ENCODE measurements around the gene TUBB3.

Gene TUBB3

GRCh38 chr16:89919535-89920406 lies 3.4 kb upstream of the TUBB3 start:
- Histone ChIP-seq H3K27ac (ENCODE audit: low read length) (no peak overlapping the region), H3K9ac (ENCODE audit: low read length in 2 of 2) (no peak overlapping the region)

DNA sequence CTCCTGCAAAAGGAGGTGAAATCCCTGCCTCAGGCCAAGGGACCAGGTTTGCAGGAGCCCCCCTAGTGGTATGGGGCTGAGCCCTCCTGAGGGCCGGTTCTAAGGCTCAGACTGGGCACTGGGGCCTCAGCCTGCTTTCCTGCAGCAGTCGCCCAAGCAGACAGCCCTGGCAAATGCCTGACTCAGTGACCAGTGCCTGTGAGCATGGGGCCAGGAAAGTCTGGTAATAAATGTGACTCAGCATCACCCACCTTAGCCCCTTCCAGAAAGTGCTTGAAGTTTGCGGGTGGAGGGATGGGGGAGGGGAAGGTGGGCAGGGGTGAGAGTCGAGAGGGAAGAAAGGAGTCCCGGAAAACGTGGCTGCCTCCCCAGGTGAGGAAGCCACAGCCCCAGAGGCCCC lies 2.4 kb upstream of the TUBB3 start:
- Histone ChIP-seq H3K36me3 (ENCODE audit: control insufficient read depth in 2 of 2, insufficient read depth in 2 of 2, low read length in 2 of 2) (no peaks in the 10 kb centered on the region), H3K4me1 (ENCODE audit: control insufficient read depth, insufficient read depth, low read length) (peaks cover 49% of the 10 kb centered on the region), H3K9ac (ENCODE audit: low read length in 2 of 2) (no peak overlapping the region), H3K4me3 (ENCODE audit: low read length in 2 of 2) (no peak overlapping the region), H3K27me3 (ENCODE audit: control insufficient read depth in 1 of 2, insufficient read depth in 2 of 2, low read length in 2 of 2) (peaks cover 18 to 58% of the 10 kb centered on the region in 2 donors), H3K9me3 (ENCODE audit: control insufficient read depth in 2 of 2, low read length in 2 of 2) (no peaks in the 10 kb centered on the region), H3K27ac (ENCODE audit: low read length) (no peak overlapping the region)

More at GRCh38 chr16:89919535-89920406, 3.4 kb upstream of the TUBB3 start:
- H3K27me3 ChIP-seq (ENCODE audit: control insufficient read depth in 1 of 2, insufficient read depth in 2 of 2, low read length in 2 of 2) = peaks cover 14 to 50% of the 10 kb centered on the region in 2 donors
- peaks cover 46% of the 10 kb centered on the region for H3K4me1 ChIP-seq (ENCODE audit: control insufficient read depth, insufficient read depth, low read length)
- H3K4me3 ChIP-seq (ENCODE audit: low read length in 2 of 2) = no peak overlapping the region
- no peaks in the 10 kb centered on the region for H3K36me3 ChIP-seq (ENCODE audit: control insufficient read depth in 2 of 2, insufficient read depth in 2 of 2, low read length in 2 of 2)
- H3K9me3 ChIP-seq (ENCODE audit: control insufficient read depth in 2 of 2, low read length in 2 of 2) = no peaks in the 10 kb centered on the region

GRCh38 chr16:89921131-89921701 lies 1.9 kb upstream of the TUBB3 start:
- H3K36me3 ChIP-seq (ENCODE audit: control insufficient read depth in 2 of 2, insufficient read depth in 2 of 2, low read length in 2 of 2) = no peaks in the 10 kb centered on the region
- peaks cover 53% of the 10 kb centered on the region for H3K4me1 ChIP-seq (ENCODE audit: control insufficient read depth, insufficient read depth, low read length)
- peaks cover 18 to 63% of the 10 kb centered on the region in 2 donors for H3K27me3 ChIP-seq (ENCODE audit: control insufficient read depth in 1 of 2, insufficient read depth in 2 of 2, low read length in 2 of 2)
- H3K27ac ChIP-seq (ENCODE audit: low read length) = no peak overlapping the region
- H3K9ac ChIP-seq (ENCODE audit: low read length in 2 of 2) = no peak overlapping the region
- no peak overlapping the region for H3K4me3 ChIP-seq (ENCODE audit: low read length in 2 of 2)
- no peaks in the 10 kb centered on the region for H3K9me3 ChIP-seq (ENCODE audit: control insufficient read depth in 2 of 2, low read length in 2 of 2)

DNA sequence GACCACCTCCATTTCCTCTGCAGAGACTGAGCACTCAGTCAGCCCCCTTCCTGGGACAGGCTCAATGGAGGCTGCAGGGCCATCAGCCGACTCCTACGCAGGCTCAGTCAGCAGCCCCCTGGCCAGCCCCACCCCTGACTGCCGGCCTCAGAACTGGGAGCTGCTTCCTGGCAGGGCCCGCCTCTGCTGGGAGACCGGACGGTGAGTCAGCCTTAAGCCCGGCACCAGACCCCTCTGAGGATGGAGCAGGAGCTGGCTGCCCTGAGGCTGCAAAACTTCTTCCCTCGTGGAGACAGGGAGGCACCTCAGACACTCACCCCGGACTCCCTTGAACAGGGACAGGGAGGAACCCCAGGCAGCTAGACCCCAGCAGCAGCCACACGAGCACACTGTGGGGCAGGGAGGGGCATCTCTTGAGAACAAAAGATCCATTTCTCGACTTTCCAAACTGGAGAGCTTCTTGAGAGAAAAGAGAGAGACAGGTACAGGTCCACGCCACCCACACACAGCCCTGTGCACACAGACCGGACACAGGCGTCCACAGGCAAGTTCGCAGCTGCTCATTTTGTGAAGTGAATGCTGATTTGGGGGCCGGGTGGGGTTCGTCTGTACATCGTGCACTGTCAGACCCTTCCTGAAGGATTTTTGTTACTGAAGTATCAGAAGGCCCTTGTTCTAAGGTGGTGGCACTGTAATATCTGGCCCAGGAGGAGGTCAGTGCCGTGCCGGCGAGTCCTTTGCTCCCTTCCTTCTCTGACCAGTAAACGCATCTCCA lies 1.3 kb upstream of the TUBB3 start:
- peaks cover 56% of the 10 kb centered on the region for H3K4me1 ChIP-seq (ENCODE audit: control insufficient read depth, insufficient read depth, low read length)
- peak overlapping the region; percentile 31 for H3K27ac ChIP-seq (ENCODE audit: low read length)
- no peaks in the 10 kb centered on the region for H3K36me3 ChIP-seq (ENCODE audit: control insufficient read depth in 2 of 2, insufficient read depth in 2 of 2, low read length in 2 of 2)
- peak overlapping the region; percentile 67 to 76 for H3K4me3 ChIP-seq (ENCODE audit: low read length in 2 of 2)
- H3K9ac ChIP-seq (ENCODE audit: low read length in 2 of 2) = peak overlapping the region in 1 of 2 donors; percentile 62
- H3K27me3 ChIP-seq (ENCODE audit: control insufficient read depth in 1 of 2, insufficient read depth in 2 of 2, low read length in 2 of 2) = peaks cover 18 to 63% of the 10 kb centered on the region in 2 donors
- H3K9me3 ChIP-seq (ENCODE audit: control insufficient read depth in 2 of 2, low read length in 2 of 2) = no peaks in the 10 kb centered on the region

GRCh38 chr16:89922477-89922883 lies 662 bp upstream of the TUBB3 start:
- H3K9ac ChIP-seq (ENCODE audit: low read length in 2 of 2) = peak overlapping the region in 1 of 2 donors; percentile 69

DNA sequence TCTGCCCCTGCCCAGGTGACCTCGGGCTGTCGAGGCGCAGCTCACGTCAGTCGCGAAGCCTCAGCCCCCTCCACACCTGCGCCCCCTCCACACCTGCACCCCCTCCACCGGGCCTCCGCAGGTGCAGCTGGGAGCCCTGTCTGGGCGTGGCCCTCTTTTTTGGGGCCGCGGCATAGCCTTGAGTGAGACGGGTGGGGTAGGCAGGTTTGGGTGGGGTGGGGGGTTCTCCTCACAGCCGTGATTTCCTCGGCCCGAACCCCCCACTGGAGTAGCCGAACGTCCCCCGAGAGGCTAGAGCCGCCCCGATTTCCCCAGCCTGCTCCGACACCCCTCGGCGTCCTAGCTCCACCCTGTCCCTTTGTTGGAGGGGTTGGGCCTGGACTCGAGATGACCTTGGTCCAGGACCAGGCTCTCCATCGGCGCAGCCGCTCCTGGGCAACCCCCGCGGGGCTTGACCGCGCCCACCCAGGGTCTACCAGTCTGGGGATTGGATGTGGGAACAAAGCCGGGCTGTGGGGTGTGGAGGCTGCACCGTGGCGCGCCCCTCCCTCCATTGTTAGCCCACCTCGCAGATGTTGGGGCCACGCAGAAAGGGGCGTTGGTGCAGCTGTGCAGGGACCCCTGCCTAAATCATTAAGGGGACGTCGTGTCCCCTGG lies 626 bp downstream of the TUBB3 start:
- Histone ChIP-seq H3K4me1 (ENCODE audit: control insufficient read depth, insufficient read depth, low read length) (peaks cover 43% of the 10 kb centered on the region), H3K4me3 (ENCODE audit: low read length in 2 of 2) (peak overlapping the region in 1 of 2 donors; percentile 76), H3K27ac (ENCODE audit: low read length) (no peak overlapping the region), H3K9ac (ENCODE audit: low read length in 2 of 2) (no peak overlapping the region), H3K9me3 (ENCODE audit: control insufficient read depth in 2 of 2, low read length in 2 of 2) (no peaks in the 10 kb centered on the region), H3K36me3 (ENCODE audit: control insufficient read depth in 2 of 2, insufficient read depth in 2 of 2, low read length in 2 of 2) (no peaks in the 10 kb centered on the region), H3K27me3 (ENCODE audit: control insufficient read depth in 1 of 2, insufficient read depth in 2 of 2, low read length in 2 of 2) (peaks cover 20 to 57% of the 10 kb centered on the region in 2 donors)

More at GRCh38 chr16:89922477-89922883, 662 bp upstream of the TUBB3 start:
- Histone ChIP-seq H3K4me3 (ENCODE audit: low read length in 2 of 2) (peak overlapping the region; percentile 67 to 76), H3K36me3 (ENCODE audit: control insufficient read depth in 2 of 2, insufficient read depth in 2 of 2, low read length in 2 of 2) (no peaks in the 10 kb centered on the region), H3K27ac (ENCODE audit: low read length) (peak overlapping the region; percentile 53), H3K27me3 (ENCODE audit: control insufficient read depth in 1 of 2, insufficient read depth in 2 of 2, low read length in 2 of 2) (peaks cover 18 to 63% of the 10 kb centered on the region in 2 donors), H3K9me3 (ENCODE audit: control insufficient read depth in 2 of 2, low read length in 2 of 2) (no peaks in the 10 kb centered on the region), H3K4me1 (ENCODE audit: control insufficient read depth, insufficient read depth, low read length) (peaks cover 56% of the 10 kb centered on the region)

- Histone ChIP-seq H3K27ac (ENCODE audit: low read length) (no peak overlapping the region), H3K9ac (ENCODE audit: low read length in 2 of 2) (no peak overlapping the region), H3K36me3 (ENCODE audit: control insufficient read depth in 2 of 2, insufficient read depth in 2 of 2, low read length in 2 of 2) (no peaks in the 10 kb centered on the region), H3K9me3 (ENCODE audit: control insufficient read depth in 2 of 2, low read length in 2 of 2) (no peaks in the 10 kb centered on the region), H3K4me3 (ENCODE audit: low read length in 2 of 2) (no peak overlapping the region), H3K4me1 (ENCODE audit: control insufficient read depth, insufficient read depth, low read length) (peaks cover 37% of the 10 kb centered on the region), H3K27me3 (ENCODE audit: control insufficient read depth in 1 of 2, insufficient read depth in 2 of 2, low read length in 2 of 2) (peaks cover 16 to 53% of the 10 kb centered on the region in 2 donors)
Measured at GRCh38 chr16:89924297-89924924, 1.3 kb downstream of the TUBB3 start.

- no peak overlapping the region for H3K27ac ChIP-seq (ENCODE audit: low read length)
- H3K9ac ChIP-seq (ENCODE audit: low read length in 2 of 2) = no peak overlapping the region
- peaks cover 16 to 48% of the 10 kb centered on the region in 2 donors for H3K27me3 ChIP-seq (ENCODE audit: control insufficient read depth in 1 of 2, insufficient read depth in 2 of 2, low read length in 2 of 2)
- no peak overlapping the region for H3K4me3 ChIP-seq (ENCODE audit: low read length in 2 of 2)
- H3K36me3 ChIP-seq (ENCODE audit: control insufficient read depth in 2 of 2, insufficient read depth in 2 of 2, low read length in 2 of 2) = no peaks in the 10 kb centered on the region
- no peaks in the 10 kb centered on the region for H3K9me3 ChIP-seq (ENCODE audit: control insufficient read depth in 2 of 2, low read length in 2 of 2)
- peaks cover 34% of the 10 kb centered on the region for H3K4me1 ChIP-seq (ENCODE audit: control insufficient read depth, insufficient read depth, low read length)
Measured at GRCh38 chr16:89924925-89925307, 1.8 kb downstream of the TUBB3 start.

DNA sequence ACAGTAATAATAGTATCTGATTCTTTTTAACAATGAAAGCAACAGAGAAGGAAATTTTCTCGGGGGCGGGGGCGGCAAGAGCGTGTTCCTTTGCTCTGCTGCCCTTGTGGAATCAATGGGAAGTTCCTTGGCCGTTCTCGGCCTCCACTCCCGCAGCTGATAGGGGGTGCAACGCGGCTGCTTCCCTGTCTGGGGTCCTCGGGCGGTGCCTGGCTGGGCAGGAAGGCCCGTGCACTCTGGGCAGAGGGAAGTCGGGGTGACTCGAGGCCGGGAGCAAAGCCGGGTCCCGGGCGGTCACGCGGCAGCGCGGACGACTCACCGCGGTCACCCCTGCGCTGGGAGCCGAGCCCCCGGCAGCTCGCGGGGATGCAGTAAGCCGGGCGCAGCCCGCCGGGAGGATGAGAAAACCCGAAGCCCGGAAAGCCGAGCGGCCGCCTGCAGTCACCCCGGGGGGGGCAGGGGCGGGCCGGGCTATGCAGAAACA lies 2.5 kb downstream of the TUBB3 start:
- Histone ChIP-seq H3K9me3 (ENCODE audit: control insufficient read depth in 2 of 2, low read length in 2 of 2) (no peaks in the 10 kb centered on the region), H3K4me3 (ENCODE audit: low read length in 2 of 2) (peak overlapping the region in 1 of 2 donors; percentile 61), H3K9ac (ENCODE audit: low read length in 2 of 2) (no peak overlapping the region), H3K27ac (ENCODE audit: low read length) (no peak overlapping the region), H3K27me3 (ENCODE audit: control insufficient read depth in 1 of 2, insufficient read depth in 2 of 2, low read length in 2 of 2) (peaks cover 16 to 41% of the 10 kb centered on the region in 2 donors), H3K36me3 (ENCODE audit: control insufficient read depth in 2 of 2, insufficient read depth in 2 of 2, low read length in 2 of 2) (no peaks in the 10 kb centered on the region), H3K4me1 (ENCODE audit: control insufficient read depth, insufficient read depth, low read length) (peaks cover 34% of the 10 kb centered on the region)

Measured in stomach smooth muscle (tissue), 2 donors.